ENCODE results near the gene DCBLD1.

GRCh38 chr6:117456250-117456649, 26.2 kb upstream of the DCBLD1 start:
- TF ChIP-seq CTCF (conservative IDR thresholded peaks at IDR 0.05) = no peak
- no peak for TF ChIP-seq EZH2 (IDR thresholded peaks at IDR 0.05; ENCODE audit: low read depth)
